ENCODE data around the gene HTR1B.

DNA sequence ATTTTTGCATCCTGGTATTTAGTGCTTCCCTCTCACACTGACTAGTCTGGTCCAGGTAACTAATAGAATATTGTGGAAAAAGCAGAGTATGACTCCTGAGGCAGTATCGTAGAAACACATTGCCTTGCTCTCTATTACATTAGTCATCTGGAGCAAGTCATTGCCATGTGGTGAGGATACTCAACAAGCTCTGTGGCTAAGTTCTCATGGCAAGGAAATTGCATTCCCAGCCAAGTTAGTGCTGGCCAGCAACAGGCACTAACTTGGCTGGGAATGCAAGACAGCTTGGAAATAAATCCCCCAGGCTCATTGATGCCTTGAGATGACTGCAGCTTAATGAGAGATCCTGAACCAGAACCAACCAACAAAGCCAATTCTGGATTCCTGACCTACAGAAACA is 39.7 kb upstream of the HTR1B start:
- TF ChIP-seq, protein P1, sequence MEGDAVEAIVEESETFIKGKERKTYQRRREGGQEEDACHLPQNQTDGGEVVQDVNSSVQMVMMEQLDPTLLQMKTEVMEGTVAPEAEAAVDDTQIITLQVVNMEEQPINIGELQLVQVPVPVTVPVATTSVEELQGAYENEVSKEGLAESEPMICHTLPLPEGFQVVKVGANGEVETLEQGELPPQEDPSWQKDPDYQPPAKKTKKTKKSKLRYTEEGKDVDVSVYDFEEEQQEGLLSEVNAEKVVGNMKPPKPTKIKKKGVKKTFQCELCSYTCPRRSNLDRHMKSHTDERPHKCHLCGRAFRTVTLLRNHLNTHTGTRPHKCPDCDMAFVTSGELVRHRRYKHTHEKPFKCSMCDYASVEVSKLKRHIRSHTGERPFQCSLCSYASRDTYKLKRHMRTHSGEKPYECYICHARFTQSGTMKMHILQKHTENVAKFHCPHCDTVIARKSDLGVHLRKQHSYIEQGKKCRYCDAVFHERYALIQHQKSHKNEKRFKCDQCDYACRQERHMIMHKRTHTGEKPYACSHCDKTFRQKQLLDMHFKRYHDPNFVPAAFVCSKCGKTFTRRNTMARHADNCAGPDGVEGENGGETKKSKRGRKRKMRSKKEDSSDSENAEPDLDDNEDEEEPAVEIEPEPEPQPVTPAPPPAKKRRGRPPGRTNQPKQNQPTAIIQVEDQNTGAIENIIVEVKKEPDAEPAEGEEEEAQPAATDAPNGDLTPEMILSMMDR (IDR thresholded peaks at IDR 0.05; ENCODE audit: low read depth, low read length, poor library complexity, severe bottlenecking): no peak
- TF ChIP-seq EZH2phosphoT487 (IDR thresholded peaks at IDR 0.05; ENCODE audit: borderline replicate concordance, low read length): no peak

Data from DOHH2 (cell line).